Rectal smooth muscle tissue (tissue), 1 donor: ENCODE data around the gene SH3TC2.

ENCODE experiments used
- H3K27ac ChIP-seq: one replicate; pipeline ENCODE4 v1.7.0; 2013; ENCODE audit warnings: low read depth, low read length, inconsistent platforms
- H3K27me3 ChIP-seq: one replicate; pipeline ENCODE4 v1.7.0; 2013; ENCODE audit warnings: low read length; ENCODE audit not compliant: control insufficient read depth, insufficient read depth
- H3K36me3 ChIP-seq: one replicate; pipeline ENCODE4 v1.7.0; 2013; ENCODE audit warnings: low read length; ENCODE audit not compliant: control insufficient read depth, insufficient read depth
- H3K4me1 ChIP-seq: one replicate; pipeline ENCODE4 v1.7.0; 2013; ENCODE audit warnings: low read length; ENCODE audit not compliant: control insufficient read depth, insufficient read depth
- H3K4me3 ChIP-seq: one replicate; pipeline ENCODE4 v1.7.0; 2013; ENCODE audit warnings: low read length
- H3K9ac ChIP-seq: one replicate; pipeline ENCODE4 v1.7.0; 2013; ENCODE audit warnings: low read length

The SH3TC2 gene

DNA sequence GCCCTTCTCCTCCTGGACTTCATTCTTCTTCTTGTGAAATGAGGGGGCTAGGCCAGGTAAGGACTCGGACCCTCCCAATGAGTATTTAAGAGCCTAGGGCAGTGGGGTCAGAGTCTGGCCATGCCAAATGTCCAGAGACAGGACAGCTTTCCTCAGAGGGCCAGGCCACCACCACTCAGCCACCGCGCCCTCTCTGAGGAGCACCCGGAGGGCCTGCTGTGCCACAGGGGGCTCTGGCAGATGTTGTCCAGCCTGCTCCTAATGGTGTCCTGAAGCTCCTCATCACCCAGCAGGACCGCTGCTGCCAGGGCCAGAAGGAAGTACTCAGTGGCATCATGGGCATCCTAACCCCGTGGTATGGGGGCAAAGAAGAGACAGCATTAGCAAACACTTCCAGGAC is 58.3 kb downstream of the SH3TC2 start:
- Histone ChIP-seq H3K27ac (no peak overlapping the region), H3K9ac (no peak overlapping the region), H3K4me1 (peaks cover 5% of the 10 kb centered on the region), H3K4me3 (no peak overlapping the region), H3K27me3 (no peaks in the 10 kb centered on the region), H3K36me3 (no peaks in the 10 kb centered on the region)

DNA sequence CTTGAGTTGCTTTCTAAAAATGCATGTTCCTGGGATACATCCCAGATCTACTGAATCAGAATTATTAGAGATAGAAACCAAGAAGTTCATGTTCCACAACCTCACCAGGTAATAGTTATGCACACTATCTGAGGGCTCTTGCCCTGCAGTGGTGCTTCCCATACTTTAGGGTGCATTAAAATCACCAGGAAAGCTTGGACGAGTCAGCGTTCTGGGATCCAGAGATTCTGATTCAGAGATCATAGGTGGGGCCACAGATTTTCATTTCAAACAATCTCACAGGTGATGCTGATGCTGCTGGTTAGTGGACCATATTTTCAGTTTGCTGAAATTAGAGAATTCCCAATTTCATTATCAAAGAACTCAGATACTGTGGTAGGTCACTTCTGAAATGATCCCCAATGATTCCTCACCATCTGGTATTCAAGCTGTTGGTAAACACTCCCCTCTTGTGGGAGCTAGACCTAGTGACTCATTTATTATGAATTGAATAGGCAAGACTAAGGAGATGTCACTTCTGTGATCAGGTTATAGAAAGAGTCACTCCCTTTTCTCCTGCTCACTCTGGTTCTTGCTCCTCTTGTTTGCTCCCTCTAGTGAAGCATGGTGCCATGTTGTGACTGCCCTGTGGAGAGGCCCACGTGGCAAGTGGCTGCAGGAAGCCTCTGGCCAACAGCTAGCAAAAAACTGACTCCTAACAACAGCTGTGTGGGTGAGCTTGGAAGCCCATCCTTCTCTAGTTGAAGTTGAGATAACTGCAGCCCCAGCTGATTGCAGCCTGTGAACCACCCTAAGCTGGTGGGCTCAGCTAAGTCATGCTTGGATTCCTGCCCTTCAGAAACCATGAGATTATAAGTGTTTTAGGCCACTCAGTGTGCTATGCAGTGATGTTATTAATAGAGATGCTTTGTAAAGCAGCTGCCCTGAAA is 59.8 kb downstream of the SH3TC2 start:
- no peak overlapping the region for H3K9ac ChIP-seq
- no peaks in the 10 kb centered on the region for H3K36me3 ChIP-seq
- peaks cover 5% of the 10 kb centered on the region for H3K4me1 ChIP-seq
- H3K27ac ChIP-seq = no peak overlapping the region
- no peak overlapping the region for H3K4me3 ChIP-seq
- no peaks in the 10 kb centered on the region for H3K27me3 ChIP-seq

DNA sequence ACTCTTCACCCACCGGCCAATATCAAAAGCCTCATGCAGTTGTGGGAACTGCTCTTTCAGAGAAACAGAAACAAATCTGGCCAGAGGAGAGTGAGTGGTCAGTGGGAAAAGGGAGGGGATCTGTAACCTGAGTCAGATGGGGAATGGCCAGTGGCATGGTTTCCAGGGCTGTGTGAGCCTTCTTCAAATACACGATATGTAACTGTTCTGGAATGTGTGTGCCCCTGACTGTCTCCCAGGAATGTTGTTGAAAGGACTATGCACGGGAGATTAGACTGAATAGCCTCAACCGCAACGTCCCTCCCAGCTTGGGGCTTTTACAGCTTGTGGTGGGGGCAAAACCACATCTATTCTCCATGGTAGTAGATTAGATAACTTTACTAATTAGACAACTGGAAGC is 60.8 kb downstream of the SH3TC2 start:
- no peak overlapping the region for H3K27ac ChIP-seq
- no peaks in the 10 kb centered on the region for H3K27me3 ChIP-seq
- H3K36me3 ChIP-seq = no peaks in the 10 kb centered on the region
- no peak overlapping the region for H3K9ac ChIP-seq
- no peak overlapping the region for H3K4me3 ChIP-seq
- peaks cover 5% of the 10 kb centered on the region for H3K4me1 ChIP-seq

DNA sequence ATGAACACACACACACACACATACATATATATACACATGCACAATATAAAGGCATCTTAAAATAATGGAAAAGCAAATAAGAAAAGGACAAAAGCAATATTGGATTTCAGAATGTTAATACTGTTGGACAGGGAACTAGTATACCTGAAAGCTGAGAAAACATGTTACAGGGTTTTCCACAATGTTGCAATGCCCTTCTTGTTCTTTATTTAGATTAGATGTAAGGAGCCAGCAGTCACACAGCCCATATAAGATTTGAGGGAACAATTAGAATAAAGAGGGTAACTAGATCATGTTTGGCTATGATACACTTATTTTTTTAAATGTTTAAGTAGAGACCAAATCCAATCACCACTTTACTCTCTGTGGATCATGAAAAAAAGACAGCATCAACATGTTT is 61.7 kb downstream of the SH3TC2 start:
- Histone ChIP-seq H3K27me3 (no peaks in the 10 kb centered on the region), H3K36me3 (no peaks in the 10 kb centered on the region), H3K4me3 (no peak overlapping the region), H3K27ac (no peak overlapping the region), H3K4me1 (peaks cover 5% of the 10 kb centered on the region), H3K9ac (no peak overlapping the region)

DNA sequence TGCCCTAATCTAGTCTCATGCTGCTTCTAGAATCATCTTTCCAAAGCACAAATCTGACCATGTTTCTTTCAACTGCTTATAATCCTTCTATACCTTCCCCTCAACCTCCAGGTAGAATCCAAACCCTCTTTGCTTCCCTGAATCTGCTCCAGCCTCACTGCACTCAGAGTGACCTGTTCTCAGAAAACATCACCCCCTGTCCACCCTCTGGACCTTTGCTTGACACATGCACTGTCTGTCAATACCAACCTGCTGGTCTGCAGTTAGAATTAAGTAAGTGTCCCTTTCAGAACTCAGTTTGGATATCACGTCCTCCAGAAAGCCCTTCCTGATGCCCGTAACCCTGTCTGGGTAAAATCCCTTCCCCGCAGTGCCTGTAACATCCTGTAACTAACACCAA is 63.1 kb downstream of the SH3TC2 start:
- Histone ChIP-seq H3K9ac (no peak overlapping the region), H3K36me3 (no peaks in the 10 kb centered on the region), H3K27ac (no peak overlapping the region), H3K4me3 (no peak overlapping the region), H3K4me1 (peaks cover 5% of the 10 kb centered on the region), H3K27me3 (no peaks in the 10 kb centered on the region)

DNA sequence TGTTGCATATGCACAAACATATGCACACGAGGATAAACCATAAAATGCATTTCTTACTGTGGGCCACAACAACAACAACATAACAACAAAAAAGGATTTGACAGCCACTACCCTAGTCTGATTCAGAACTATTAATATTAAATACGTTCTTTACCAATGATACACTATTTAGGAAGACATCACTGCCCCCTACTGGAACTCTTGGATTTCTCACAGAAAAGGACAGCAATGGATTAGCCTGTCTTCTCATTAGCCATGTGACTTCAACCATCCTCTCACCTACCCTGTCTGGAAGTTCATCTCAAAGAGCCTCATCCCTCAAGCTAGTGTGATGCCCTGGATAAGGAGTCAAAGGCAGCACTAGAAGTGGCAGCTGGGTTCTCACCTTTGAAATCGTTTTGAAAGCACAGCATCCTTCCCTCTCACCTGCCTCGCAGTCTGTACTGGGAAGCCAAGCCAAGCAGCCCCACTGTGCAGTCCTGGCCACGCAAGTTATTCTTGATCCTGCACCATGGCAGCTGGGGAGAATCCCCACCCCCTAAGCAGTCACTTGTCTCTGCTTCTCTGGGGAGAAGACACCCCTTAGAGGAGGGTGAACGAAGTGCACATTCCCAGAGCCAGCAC is 64.6 kb downstream of the SH3TC2 start:
- Histone ChIP-seq H3K36me3 (no peaks in the 10 kb centered on the region), H3K4me3 (no peak overlapping the region), H3K27ac (no peak overlapping the region), H3K4me1 (peaks cover 5% of the 10 kb centered on the region), H3K9ac (no peak overlapping the region), H3K27me3 (no peaks in the 10 kb centered on the region)

DNA sequence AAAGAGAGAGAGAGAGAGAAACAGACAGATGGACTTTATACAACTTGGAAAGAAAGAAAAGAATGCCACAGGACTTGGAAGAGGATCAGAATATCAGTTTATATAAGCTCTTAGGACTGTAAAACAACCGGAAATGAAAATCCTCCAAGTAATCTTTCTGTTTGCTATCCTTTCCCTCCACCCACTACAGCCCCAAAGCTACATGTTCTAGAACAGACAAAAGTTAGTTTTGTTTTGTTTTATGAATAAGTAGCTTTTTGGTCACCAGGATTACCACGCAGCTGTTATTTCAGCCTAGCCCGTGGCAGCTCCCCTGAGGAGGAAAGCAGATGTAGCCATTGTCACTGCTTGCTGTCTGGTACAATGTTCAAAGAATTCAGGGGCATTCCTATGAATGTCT is 66.6 kb downstream of the SH3TC2 start:
- Histone ChIP-seq H3K4me3 (no peak overlapping the region), H3K36me3 (no peaks in the 10 kb centered on the region), H3K27ac (no peak overlapping the region), H3K4me1 (no peaks in the 10 kb centered on the region), H3K9ac (no peak overlapping the region), H3K27me3 (no peaks in the 10 kb centered on the region)

DNA sequence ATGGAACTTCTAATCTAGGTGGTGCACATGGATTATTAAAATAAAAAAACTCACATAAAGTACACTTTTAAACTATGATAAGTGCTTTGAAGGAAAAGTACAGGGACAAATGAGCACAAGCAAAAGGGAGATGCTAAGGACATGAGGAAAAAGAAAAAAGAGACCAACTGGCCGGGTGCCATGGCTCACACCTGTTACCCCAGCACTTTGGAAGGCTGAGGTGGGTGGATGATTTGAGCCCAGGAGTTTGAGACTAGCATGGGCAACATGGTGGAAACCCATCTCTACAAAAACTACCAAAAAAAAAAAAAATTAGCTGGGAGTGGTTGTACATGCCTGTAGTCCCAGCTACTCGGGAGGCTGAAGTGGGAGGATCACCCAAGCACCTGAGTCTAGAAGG is 67.1 kb downstream of the SH3TC2 start:
- no peak overlapping the region for H3K4me3 ChIP-seq
- no peaks in the 10 kb centered on the region for H3K27me3 ChIP-seq
- no peaks in the 10 kb centered on the region for H3K36me3 ChIP-seq
- H3K4me1 ChIP-seq = no peaks in the 10 kb centered on the region
- H3K9ac ChIP-seq = no peak overlapping the region
- H3K27ac ChIP-seq = no peak overlapping the region

DNA sequence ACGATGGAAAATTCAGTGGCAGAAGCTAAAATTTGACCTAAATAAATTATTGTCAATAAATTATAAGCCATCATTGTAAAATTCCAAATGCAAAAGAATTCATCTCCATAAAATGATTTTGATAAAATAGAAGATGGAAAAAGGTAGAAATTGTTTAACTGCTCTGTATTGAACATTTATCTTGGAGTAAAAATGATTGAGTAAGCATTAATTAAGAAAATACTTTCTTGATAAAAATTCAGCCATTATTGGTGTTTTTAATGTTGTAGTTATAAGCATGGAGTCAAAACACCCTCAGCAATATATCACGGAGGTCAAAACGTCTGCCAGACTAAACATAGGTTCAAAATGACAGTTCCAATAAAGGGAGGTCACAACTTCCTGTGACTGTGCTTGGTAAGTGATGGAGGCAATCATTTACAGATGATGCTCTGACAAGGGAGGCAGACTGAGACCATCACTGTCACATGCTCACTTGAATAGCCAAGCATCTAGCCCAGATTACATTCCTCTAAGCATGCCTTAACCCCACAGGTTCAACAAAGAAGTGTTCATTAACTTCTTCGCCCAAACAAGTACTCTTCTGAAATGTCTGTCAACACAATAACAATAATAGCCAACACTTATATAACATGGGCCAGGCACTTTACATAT is 69.5 kb downstream of the SH3TC2 start:
- H3K27me3 ChIP-seq = no peaks in the 10 kb centered on the region
- H3K4me1 ChIP-seq = no peaks in the 10 kb centered on the region
- H3K9ac ChIP-seq = no peak overlapping the region

DNA sequence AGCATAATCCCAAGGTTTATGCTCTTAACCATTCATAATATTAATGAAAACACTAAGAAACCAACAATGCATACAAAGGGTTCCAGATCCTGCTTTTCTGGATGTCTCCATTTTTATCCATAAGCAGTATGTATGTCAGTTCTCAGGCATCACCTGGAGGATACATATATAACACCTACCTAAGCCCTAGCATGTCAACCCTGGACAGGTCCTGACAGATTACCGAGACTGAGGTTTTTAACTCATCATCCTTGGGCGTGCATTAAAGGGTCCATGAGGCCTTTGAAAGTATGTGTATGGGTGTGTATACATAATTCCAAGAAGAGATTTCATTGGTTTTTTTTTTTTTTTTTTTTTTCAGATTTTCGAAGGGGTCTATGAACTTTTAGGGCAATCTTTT is 70.6 kb downstream of the SH3TC2 start:
- no peaks in the 10 kb centered on the region for H3K27me3 ChIP-seq
- H3K9ac ChIP-seq = no peak overlapping the region
- no peak overlapping the region for H3K27ac ChIP-seq
- H3K4me1 ChIP-seq = no peaks in the 10 kb centered on the region
- H3K4me3 ChIP-seq = no peak overlapping the region
- no peaks in the 10 kb centered on the region for H3K36me3 ChIP-seq

More for the DNA sequence above, 69.5 kb downstream of the SH3TC2 start:
- no peaks in the 10 kb centered on the region for H3K36me3 ChIP-seq
- H3K4me3 ChIP-seq = no peak overlapping the region
- no peak overlapping the region for H3K27ac ChIP-seq

DNA sequence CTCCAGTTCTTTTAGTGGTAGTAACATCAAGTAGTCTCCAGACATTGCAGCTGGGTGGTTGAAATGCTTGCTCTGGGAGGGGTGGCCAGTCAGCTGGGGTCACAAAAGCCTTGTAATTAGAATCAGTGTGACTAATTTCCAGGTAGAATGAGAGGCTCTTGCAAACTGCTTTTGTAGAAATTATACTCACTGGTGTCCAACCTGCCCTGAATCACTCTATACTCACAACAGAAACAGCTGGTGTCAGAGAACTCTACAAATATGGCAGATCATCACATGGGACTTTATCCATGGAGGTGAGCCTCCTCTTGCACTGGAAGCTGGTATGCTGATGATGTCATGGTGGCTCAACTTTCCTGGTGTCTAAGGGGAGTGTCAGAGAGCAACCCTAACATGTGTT is 71.3 kb downstream of the SH3TC2 start:
- Histone ChIP-seq H3K4me3 (no peak overlapping the region), H3K27ac (no peak overlapping the region), H3K4me1 (no peaks in the 10 kb centered on the region), H3K36me3 (no peaks in the 10 kb centered on the region), H3K27me3 (no peaks in the 10 kb centered on the region), H3K9ac (no peak overlapping the region)

DNA sequence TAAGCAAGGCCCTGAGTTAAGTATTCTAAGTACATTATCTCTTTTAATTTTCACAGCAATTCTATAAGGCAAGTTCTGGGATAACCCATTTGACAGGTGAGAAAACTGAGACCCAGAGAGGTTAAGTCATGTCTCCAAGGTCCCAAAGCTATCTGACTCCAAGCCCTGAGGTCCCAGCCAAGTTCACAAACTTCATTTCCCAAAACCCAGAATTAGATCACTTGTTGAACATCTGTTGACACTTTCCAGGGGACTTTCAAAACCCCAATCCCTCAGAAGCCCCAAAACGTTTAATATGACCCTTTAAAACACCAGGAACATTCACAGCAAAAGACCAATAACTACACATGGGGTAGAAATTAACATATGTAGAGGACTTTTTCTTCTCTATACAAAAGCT is 72.0 kb downstream of the SH3TC2 start:
- Histone ChIP-seq H3K4me1 (no peaks in the 10 kb centered on the region), H3K27ac (no peak overlapping the region), H3K36me3 (no peaks in the 10 kb centered on the region), H3K9ac (no peak overlapping the region), H3K4me3 (no peak overlapping the region), H3K27me3 (no peaks in the 10 kb centered on the region)
